Kidney epithelial cell (primary cell): Measurements from ENCODE around the gene PPM1E. TPM values are rescaled to one million over a fixed set of nuclear protein-coding genes. Genes with fewer than 3 reads are reported as not detected.

Experiments
- DNase-seq: peaks from one replicate; pipeline ENCODE4 v3.0.0-alpha.2; 2010; ENCODE audit warnings: low read depth
- H3K27me3 ChIP-seq: 2 replicates; pipeline ENCODE4 v1.6.0; 2011; ENCODE audit warnings: low read length; ENCODE audit not compliant: control insufficient read depth, insufficient read depth
- H3K36me3 ChIP-seq: 2 replicates; pipeline ENCODE4 v1.5.1; 2011; ENCODE audit warnings: low read length; ENCODE audit not compliant: control insufficient read depth, insufficient read depth
- H3K4me3 ChIP-seq: 2 replicates; pipeline ENCODE4 v1.5.1; 2011; ENCODE audit warnings: low read depth, mild to moderate bottlenecking, control low read depth, low read length
- CTCF ChIP-seq: IDR thresholded peaks from 2 replicates; pipeline ENCODE4 v1.5.1; 2011; ENCODE audit warnings: mild to moderate bottlenecking, moderate library complexity, low read length, control low read depth, inconsistent platforms; ENCODE audit not compliant: insufficient read depth, poor library complexity, severe bottlenecking
- total RNA-seq: library from RNA; depleted of rRNA; stranded (reverse); fragments of >200 nt; gene quantifications from 2 replicates; pipeline ENCODE4 v1.2.3, GENCODE V29; 2015

Gene PPM1E
- total RNA-seq, 1 donor from 2014 or later = 2.4 TPM

- no peak overlapping the region for H3K4me3 ChIP-seq
- H3K27me3 ChIP-seq = no peaks in the 10 kb centered on the region
- no peak for TF ChIP-seq CTCF
- no peak for DNase-seq
- no peaks in the 10 kb centered on the region for H3K36me3 ChIP-seq
Observed at GRCh38 chr17:59028328-59028727, 272.7 kb downstream of the PPM1E start.

GRCh38 chr17:59030811-59031210, 275.2 kb downstream of the PPM1E start:
- no peak for DNase-seq
- H3K4me3 ChIP-seq = no peak overlapping the region
- H3K36me3 ChIP-seq = no peaks in the 10 kb centered on the region
- H3K27me3 ChIP-seq = no peaks in the 10 kb centered on the region
- no peak for TF ChIP-seq CTCF

Other genes with a start within 250 kb of the PPM1E start
- gene MTMR4, start 241.2 kb upstream of the PPM1E start, total RNA-seq = 46.3 and 51.2 TPM in 2 replicates
- 0.04 and 0.07 TPM in 2 replicates for gene TEX14, start 63.8 kb upstream of the PPM1E start, total RNA-seq
- 26.9 and 34.0 TPM in 2 replicates for gene RAD51C, start 63.3 kb upstream of the PPM1E start, total RNA-seq